GM12878 (cell line): ENCODE measurements around the gene ANAPC16. TPM values are rescaled to one million over a fixed set of nuclear protein-coding genes. Genes with fewer than 3 reads are reported as not detected.

ENCODE experiments used
- CHD2 ChIP-seq: IDR thresholded peaks from 2 replicates; pipeline ENCODE4 v1.6.1; 2011; ENCODE audit warnings: low read depth, low read length, improper control_type of control experiment, borderline replicate concordance
- EP300 ChIP-seq, 2 experiments: fragments of 150-350 bp in 1 of 2; IDR thresholded peaks; 2 replicates each; pipeline ENCODE4 v1.6.1; 2011 to 2012; ENCODE audit warnings: low read depth in 2 of 2, low read length in 2 of 2, borderline replicate concordance in 1 of 2, improper control_type of control experiment in 1 of 2, inconsistent platforms in 1 of 2; ENCODE audit not compliant: control insufficient read depth in 1 of 2
- EZH2 ChIP-seq: IDR thresholded peaks from 2 replicates; pipeline ENCODE4 v1.6.1; 2012; ENCODE audit warnings: low read depth, mild to moderate bottlenecking, control low read depth, inconsistent platforms, low read length, borderline replicate concordance; ENCODE audit not compliant: control insufficient read depth
- HDGF ChIP-seq: fragments of 450-650 bp; IDR thresholded peaks from 2 replicates; pipeline ENCODE4 v1.6.1; 2016; ENCODE audit warnings: antibody characterized with exemption
- IRF4 ChIP-seq: IDR thresholded peaks from 2 replicates; pipeline ENCODE4 v1.6.1; 2011; ENCODE audit warnings: low read depth, low read length
- MEF2A ChIP-seq: IDR thresholded peaks from 2 replicates; pipeline ENCODE4 v1.6.1; 2011; ENCODE audit warnings: low read depth, mild to moderate bottlenecking, low read length, moderate library complexity; ENCODE audit not compliant: insufficient read depth
- NBN ChIP-seq: fragments of 450-650 bp; IDR thresholded peaks from 2 replicates; pipeline ENCODE4 v1.6.1; 2016
- NRF1 ChIP-seq: conservative IDR thresholded peaks from 2 replicates; pipeline ENCODE4 v1.6.1; 2011; ENCODE audit warnings: mild to moderate bottlenecking, low read depth, low read length, improper control_type of control experiment
- PAX5 ChIP-seq: IDR thresholded peaks from 2 replicates; pipeline ENCODE4 v1.6.1; 2011; ENCODE audit warnings: low read depth, low read length, borderline replicate concordance
- PML ChIP-seq: IDR thresholded peaks from 2 replicates; pipeline ENCODE4 v1.6.1; 2012; ENCODE audit warnings: low read length, inconsistent platforms
- POLR2A ChIP-seq: IDR thresholded peaks from 2 replicates; pipeline ENCODE4 v1.6.1; 2011; ENCODE audit warnings: low read depth, mild to moderate bottlenecking, low read length
- POU2F2 ChIP-seq: IDR thresholded peaks from 3 replicates; pipeline ENCODE4 v1.6.1; 2011; ENCODE audit warnings: low read depth, mild to moderate bottlenecking, low read length, borderline replicate concordance
- RBBP5 ChIP-seq: fragments of 200-600 bp; sonication (generic); conservative IDR thresholded peaks from 2 replicates; pipeline ENCODE4 v1.6.1; 2016
- SIX5 ChIP-seq: IDR thresholded peaks from 2 replicates; pipeline ENCODE4 v1.6.1; 2011; ENCODE audit warnings: mild to moderate bottlenecking, low read depth, low read length, moderate library complexity; ENCODE audit not compliant: severe bottlenecking
- SUZ12 ChIP-seq: fragments of 200-600 bp; sonication (generic); IDR thresholded peaks from one replicate; pipeline ENCODE4 v1.6.1; 2018; ENCODE audit warnings: antibody characterized with exemption, mild to moderate bottlenecking; ENCODE audit not compliant: unreplicated experiment
- TAF1 ChIP-seq: IDR thresholded peaks from 2 replicates; pipeline ENCODE4 v1.6.1; 2011; ENCODE audit warnings: mild to moderate bottlenecking, low read depth, low read length, borderline replicate concordance
- TCF7 ChIP-seq: IDR thresholded peaks from 2 replicates; pipeline ENCODE4 v1.6.1; 2014; ENCODE audit warnings: antibody characterized with exemption, borderline replicate concordance
- WRNIP1 ChIP-seq: IDR thresholded peaks from 2 replicates; pipeline ENCODE4 v1.6.1; 2011; ENCODE audit warnings: low read depth, low read length, improper control_type of control experiment, borderline replicate concordance
- ZNF24 ChIP-seq: fragments of 450-650 bp; IDR thresholded peaks from 2 replicates; pipeline ENCODE4 v1.6.1; 2017; ENCODE audit warnings: antibody characterized with exemption, mild to moderate bottlenecking
- polyA plus RNA-seq, 11 experiments: library from polyadenylated mRNA; depleted of rRNA in 4 of 11; unstranded in 6 of 11; stranded (reverse) in 5 of 11; fragments of >200 nt; fragmentation: Nextera tagmentation in 4 of 11; fragmentation: Illumina TruSeq in 1 of 11; extraction: Ambion mirVana in 4 of 11; extraction: Trizol in 1 of 11; gene quantifications; 1 replicate in 1 of 11; 2 replicates in 10 of 11; pipeline versions ENCODE4 v1.2.1 to v1.2.3, GENCODE V29; 2011 to 2016; ENCODE audit warnings: inconsistent platforms in 2 of 11, missing spikeins in 2 of 11, low read depth in 1 of 11
- total RNA-seq, 4 experiments: library from RNA; depleted of rRNA in 3 of 4; stranded (reverse); fragments of >200 nt in 3 of 4; fragmentation: Illumina TruSeq in 1 of 4; extraction: Trizol in 1 of 4; gene quantifications; 2 replicates each; pipeline versions ENCODE4 v1.2.1 to v1.2.3, GENCODE V29; 2013 to 2021
- TF ChIP-seq, protein P1 (sequence below): fragments of 450-650 bp; IDR thresholded peaks from 2 replicates; pipeline ENCODE4 v1.6.1; 2014; ENCODE audit warnings: mild to moderate bottlenecking
- TF ChIP-seq, protein P2 (sequence below): IDR thresholded peaks from 2 replicates; pipeline ENCODE4 v1.6.1; 2011; ENCODE audit warnings: low read depth, mild to moderate bottlenecking, low read length, moderate library complexity, borderline replicate concordance; ENCODE audit errors: extremely low read depth
- TF ChIP-seq, protein P3 (sequence below): IDR thresholded peaks from 2 replicates; pipeline ENCODE4 v1.6.1; 2011; ENCODE audit warnings: borderline replicate concordance, low read depth, mild to moderate bottlenecking, moderate library complexity, low read length; ENCODE audit not compliant: insufficient read depth, poor library complexity, severe bottlenecking
- TF ChIP-seq, protein P4 (sequence below): fragments of 450-650 bp; IDR thresholded peaks from 2 replicates; pipeline ENCODE4 v1.6.1; 2017; ENCODE audit warnings: mild to moderate bottlenecking, moderate library complexity
- TF ChIP-seq, protein P5 (sequence below): fragments of 450-650 bp; IDR thresholded peaks from 2 replicates; pipeline ENCODE4 v1.6.1; 2017; ENCODE audit warnings: low read depth, mild to moderate bottlenecking, moderate library complexity

The ANAPC16 gene
- total and polyA plus RNA-seq, 10 of the 15 experiments (the other 5 are each of a cell fraction or from before 2014, with no cell fraction given): 66.9 to 208 (median 134) TPM

DNA sequence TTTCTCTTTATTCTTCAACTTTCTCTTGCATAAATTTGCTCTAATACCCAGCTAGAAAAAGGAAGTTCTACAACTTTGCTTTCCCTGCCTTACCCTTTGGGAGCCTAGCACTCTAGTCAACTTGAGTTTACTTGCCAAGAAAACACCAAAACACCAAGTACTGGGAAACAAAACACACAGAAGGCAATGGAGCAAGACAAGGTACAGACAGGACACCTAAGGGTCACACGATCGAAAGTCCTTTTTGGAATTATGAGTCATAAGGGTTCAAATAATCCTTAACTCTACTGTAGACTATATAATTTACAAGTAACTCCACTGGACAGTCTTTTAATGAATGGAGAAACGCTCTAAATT, 42.6 kb upstream of the ANAPC16 start (continued):
- TF ChIP-seq, protein P1, sequence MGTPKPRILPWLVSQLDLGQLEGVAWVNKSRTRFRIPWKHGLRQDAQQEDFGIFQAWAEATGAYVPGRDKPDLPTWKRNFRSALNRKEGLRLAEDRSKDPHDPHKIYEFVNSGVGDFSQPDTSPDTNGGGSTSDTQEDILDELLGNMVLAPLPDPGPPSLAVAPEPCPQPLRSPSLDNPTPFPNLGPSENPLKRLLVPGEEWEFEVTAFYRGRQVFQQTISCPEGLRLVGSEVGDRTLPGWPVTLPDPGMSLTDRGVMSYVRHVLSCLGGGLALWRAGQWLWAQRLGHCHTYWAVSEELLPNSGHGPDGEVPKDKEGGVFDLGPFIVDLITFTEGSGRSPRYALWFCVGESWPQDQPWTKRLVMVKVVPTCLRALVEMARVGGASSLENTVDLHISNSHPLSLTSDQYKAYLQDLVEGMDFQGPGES: no peak
- TF ChIP-seq HDGF: no peak
- no peak for TF ChIP-seq CHD2
- TF ChIP-seq SIX5: no peak
- TF ChIP-seq, protein P2, sequence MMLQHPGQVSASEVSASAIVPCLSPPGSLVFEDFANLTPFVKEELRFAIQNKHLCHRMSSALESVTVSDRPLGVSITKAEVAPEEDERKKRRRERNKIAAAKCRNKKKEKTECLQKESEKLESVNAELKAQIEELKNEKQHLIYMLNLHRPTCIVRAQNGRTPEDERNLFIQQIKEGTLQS: no peak
- TF ChIP-seq EP300 (IDR thresholded peaks at IDR 0.05; ENCODE audit: borderline replicate concordance in 1 of 2, control insufficient read depth in 1 of 2, low read depth in 2 of 2, low read length in 2 of 2): peak in 1 of 2 experiments; percentile 68; a peak in 1 of 4 replicates
- no peak for TF ChIP-seq WRNIP1
- TF ChIP-seq, protein P3, sequence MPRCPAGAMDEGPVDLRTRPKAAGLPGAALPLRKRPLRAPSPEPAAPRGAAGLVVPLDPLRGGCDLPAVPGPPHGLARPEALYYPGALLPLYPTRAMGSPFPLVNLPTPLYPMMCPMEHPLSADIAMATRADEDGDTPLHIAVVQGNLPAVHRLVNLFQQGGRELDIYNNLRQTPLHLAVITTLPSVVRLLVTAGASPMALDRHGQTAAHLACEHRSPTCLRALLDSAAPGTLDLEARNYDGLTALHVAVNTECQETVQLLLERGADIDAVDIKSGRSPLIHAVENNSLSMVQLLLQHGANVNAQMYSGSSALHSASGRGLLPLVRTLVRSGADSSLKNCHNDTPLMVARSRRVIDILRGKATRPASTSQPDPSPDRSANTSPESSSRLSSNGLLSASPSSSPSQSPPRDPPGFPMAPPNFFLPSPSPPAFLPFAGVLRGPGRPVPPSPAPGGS: no peak
- peak; percentile 20; the same call in 1 of the 2 replicates for TF ChIP-seq IRF4
- TF ChIP-seq, protein P4, sequence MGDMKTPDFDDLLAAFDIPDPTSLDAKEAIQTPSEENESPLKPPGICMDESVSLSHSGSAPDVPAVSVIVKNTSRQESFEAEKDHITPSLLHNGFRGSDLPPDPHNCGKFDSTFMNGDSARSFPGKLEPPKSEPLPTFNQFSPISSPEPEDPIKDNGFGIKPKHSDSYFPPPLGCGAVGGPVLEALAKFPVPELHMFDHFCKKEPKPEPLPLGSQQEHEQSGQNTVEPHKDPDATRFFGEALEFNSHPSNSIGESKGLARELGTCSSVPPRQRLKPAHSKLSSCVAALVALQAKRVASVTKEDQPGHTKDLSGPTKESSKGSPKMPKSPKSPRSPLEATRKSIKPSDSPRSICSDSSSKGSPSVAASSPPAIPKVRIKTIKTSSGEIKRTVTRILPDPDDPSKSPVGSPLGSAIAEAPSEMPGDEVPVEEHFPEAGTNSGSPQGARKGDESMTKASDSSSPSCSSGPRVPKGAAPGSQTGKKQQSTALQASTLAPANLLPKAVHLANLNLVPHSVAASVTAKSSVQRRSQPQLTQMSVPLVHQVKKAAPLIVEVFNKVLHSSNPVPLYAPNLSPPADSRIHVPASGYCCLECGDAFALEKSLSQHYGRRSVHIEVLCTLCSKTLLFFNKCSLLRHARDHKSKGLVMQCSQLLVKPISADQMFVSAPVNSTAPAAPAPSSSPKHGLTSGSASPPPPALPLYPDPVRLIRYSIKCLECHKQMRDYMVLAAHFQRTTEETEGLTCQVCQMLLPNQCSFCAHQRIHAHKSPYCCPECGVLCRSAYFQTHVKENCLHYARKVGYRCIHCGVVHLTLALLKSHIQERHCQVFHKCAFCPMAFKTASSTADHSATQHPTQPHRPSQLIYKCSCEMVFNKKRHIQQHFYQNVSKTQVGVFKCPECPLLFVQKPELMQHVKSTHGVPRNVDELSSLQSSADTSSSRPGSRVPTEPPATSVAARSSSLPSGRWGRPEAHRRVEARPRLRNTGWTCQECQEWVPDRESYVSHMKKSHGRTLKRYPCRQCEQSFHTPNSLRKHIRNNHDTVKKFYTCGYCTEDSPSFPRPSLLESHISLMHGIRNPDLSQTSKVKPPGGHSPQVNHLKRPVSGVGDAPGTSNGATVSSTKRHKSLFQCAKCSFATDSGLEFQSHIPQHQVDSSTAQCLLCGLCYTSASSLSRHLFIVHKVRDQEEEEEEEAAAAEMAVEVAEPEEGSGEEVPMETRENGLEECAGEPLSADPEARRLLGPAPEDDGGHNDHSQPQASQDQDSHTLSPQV: no peak
- no peak for TF ChIP-seq NBN
- TF ChIP-seq POLR2A: no peak
- TF ChIP-seq EZH2: no peak
- TF ChIP-seq, protein P5, sequence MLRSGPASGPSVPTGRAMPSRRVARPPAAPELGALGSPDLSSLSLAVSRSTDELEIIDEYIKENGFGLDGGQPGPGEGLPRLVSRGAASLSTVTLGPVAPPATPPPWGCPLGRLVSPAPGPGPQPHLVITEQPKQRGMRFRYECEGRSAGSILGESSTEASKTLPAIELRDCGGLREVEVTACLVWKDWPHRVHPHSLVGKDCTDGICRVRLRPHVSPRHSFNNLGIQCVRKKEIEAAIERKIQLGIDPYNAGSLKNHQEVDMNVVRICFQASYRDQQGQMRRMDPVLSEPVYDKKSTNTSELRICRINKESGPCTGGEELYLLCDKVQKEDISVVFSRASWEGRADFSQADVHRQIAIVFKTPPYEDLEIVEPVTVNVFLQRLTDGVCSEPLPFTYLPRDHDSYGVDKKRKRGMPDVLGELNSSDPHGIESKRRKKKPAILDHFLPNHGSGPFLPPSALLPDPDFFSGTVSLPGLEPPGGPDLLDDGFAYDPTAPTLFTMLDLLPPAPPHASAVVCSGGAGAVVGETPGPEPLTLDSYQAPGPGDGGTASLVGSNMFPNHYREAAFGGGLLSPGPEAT: no peak
- no peak for TF ChIP-seq NRF1
- peak; percentile 64; the same call in 1 of the 2 replicates for TF ChIP-seq MEF2A
- TF ChIP-seq RBBP5: no peak
- TF ChIP-seq PML: no peak
- TF ChIP-seq ZNF24: no peak
- no peak for TF ChIP-seq TCF7
- TF ChIP-seq POU2F2: no peak
- no peak for TF ChIP-seq TAF1
- peak; percentile 81; the same call in 1 of the 2 replicates for TF ChIP-seq PAX5
- no peak for TF ChIP-seq SUZ12
